Measurements from ENCODE around the gene CXADR. TPM values are rescaled to one million over a fixed set of nuclear protein-coding genes. Genes with fewer than 3 reads are reported as not detected.
"Not testable (repeated sequence)": the region's sequence is repeated elsewhere in the genome, so short reads cannot be mapped to it uniquely, and the experiment has no call there.

CXADR gene
- total and polyA plus RNA-seq, 4 donors, result 6.3 to 40.2 (median 18.8) TPM

DNA sequence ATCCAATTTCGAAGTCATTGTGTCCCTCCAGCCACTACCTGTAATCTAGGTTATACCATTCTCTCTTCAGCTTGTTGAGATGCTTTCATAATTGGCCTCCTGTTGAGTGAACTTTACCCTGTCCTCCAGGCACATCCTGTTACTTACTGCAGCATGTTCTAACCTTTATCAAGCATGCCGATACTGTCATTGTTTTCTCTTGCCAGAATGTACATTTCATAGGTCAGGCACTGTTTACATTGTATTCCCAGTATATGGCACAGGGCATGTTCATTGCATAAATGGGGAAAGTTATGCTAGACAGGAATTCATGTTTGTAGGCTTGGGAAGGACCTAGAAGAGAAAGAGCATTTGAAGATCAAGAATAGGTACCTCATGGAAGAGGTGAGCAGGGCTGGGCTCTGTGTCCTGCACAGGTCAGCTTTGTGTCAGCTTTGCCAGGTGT, 10.2 kb downstream of the CXADR start:
- 75 to 83% methylated on average over 2 of the region's 2 CpGs for WGBS, 2 donors
- no peaks in the 10 kb centered on the region for H3K27me3 ChIP-seq (ENCODE audit: control insufficient read depth in 3 of 3, insufficient read depth in 3 of 3, low read length in 2 of 3)
- peaks cover 0 to 2% (median 0%) of the 10 kb centered on the region in 4 donors for H3K9me3 ChIP-seq (ENCODE audit: control insufficient read depth in 4 of 4, insufficient read depth in 3 of 4, low read length in 3 of 4)
- no peak overlapping the region for H3K4me3 ChIP-seq
- H3K9ac ChIP-seq (ENCODE audit: insufficient read depth in 1 of 2, low read length in 2 of 2), result no peak overlapping the region
- DNase-seq (no peak), ATAC-seq (ENCODE audit: insufficient read depth, low FRiP score) (no peak)
- TF ChIP-seq, protein P1, sequence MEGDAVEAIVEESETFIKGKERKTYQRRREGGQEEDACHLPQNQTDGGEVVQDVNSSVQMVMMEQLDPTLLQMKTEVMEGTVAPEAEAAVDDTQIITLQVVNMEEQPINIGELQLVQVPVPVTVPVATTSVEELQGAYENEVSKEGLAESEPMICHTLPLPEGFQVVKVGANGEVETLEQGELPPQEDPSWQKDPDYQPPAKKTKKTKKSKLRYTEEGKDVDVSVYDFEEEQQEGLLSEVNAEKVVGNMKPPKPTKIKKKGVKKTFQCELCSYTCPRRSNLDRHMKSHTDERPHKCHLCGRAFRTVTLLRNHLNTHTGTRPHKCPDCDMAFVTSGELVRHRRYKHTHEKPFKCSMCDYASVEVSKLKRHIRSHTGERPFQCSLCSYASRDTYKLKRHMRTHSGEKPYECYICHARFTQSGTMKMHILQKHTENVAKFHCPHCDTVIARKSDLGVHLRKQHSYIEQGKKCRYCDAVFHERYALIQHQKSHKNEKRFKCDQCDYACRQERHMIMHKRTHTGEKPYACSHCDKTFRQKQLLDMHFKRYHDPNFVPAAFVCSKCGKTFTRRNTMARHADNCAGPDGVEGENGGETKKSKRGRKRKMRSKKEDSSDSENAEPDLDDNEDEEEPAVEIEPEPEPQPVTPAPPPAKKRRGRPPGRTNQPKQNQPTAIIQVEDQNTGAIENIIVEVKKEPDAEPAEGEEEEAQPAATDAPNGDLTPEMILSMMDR (IDR thresholded peaks at IDR 0.05; ENCODE audit: control extremely low read depth, extremely low read depth), result no peak
- H3K36me3 ChIP-seq (ENCODE audit: control insufficient read depth in 4 of 4, insufficient read depth in 4 of 4, low read length in 4 of 4), result no peaks in the 10 kb centered on the region
- peaks cover 0 to 22% (median 5%) of the 10 kb centered on the region in 5 donors for H3K4me1 ChIP-seq (ENCODE audit: control insufficient read depth in 5 of 5, insufficient read depth in 5 of 5, low read length in 5 of 5)
- H3K27ac ChIP-seq (ENCODE audit: low read depth in 1 of 2, low read length in 1 of 2), result no peak overlapping the region

DNA sequence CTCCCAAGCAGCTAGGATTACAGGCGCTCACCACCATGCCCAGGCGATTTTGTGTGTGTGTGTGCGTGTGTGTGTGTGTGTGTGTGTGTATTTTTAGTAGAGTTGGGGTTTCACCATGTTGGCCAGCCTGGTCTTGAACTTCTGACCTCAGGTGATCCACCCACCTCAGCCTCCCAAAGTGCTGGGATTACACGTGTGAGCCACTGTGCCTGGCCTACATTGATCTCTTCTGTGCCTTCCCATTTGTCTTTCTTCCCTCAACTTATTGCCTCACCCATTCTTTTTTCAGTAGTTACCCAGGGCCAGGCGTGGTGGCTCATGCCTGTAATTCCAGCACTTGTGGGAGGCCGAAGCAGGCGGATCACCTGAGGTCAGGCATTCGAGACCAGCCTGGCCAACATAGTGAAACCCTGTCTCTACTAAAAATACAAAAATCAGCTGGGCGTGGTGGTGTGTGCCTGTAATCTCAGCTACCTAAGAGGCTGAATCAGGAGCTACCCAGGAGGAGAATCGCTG, 11.2 kb downstream of the CXADR start:
- 93 to 95% methylated on average over 10 of the region's 10 CpGs for WGBS, 2 donors
- not testable (repeated sequence) for DNase-seq; H3K9ac ChIP-seq (ENCODE audit: insufficient read depth in 1 of 2, low read length in 2 of 2); H3K27me3 ChIP-seq (ENCODE audit: control insufficient read depth in 3 of 3, insufficient read depth in 3 of 3, low read length in 2 of 3); H3K4me3 ChIP-seq; ATAC-seq (ENCODE audit: insufficient read depth, low FRiP score); H3K36me3 ChIP-seq (ENCODE audit: control insufficient read depth in 4 of 4, insufficient read depth in 4 of 4, low read length in 4 of 4); H3K9me3 ChIP-seq (ENCODE audit: control insufficient read depth in 4 of 4, insufficient read depth in 3 of 4, low read length in 3 of 4); H3K27ac ChIP-seq (ENCODE audit: low read depth in 1 of 2, low read length in 1 of 2)
- peaks cover 0 to 18% (median 7%) of the 10 kb centered on the region in 5 donors for H3K4me1 ChIP-seq (ENCODE audit: control insufficient read depth in 5 of 5, insufficient read depth in 5 of 5, low read length in 5 of 5)

DNA sequence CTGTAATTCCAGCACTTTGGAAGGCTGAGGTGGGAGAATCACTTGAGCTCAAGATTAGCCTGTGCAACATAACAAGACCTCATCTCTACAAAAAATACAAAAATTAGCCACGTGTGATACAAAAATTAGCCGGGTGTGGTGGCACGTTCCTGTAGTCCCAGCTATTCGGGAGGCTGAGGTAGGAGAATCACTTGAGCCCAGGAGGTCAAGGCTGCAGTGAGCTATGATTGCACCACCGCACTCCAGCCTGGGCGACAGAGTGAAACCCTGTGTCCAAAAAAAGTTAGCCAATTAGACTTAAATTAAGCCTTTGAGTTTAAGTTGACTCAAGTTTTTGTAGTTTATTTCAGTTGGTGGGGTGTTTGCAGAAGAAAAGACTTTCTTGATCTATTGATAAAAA, 11.8 kb downstream of the CXADR start:
- WGBS, 2 donors, result 91 to 93% methylated on average over 6 of the region's 6 CpGs
- ATAC-seq (ENCODE audit: insufficient read depth, low FRiP score) (no peak), DNase-seq (no peak)
- no peaks in the 10 kb centered on the region for H3K9me3 ChIP-seq (ENCODE audit: control insufficient read depth in 4 of 4, insufficient read depth in 3 of 4, low read length in 3 of 4)
- no peak overlapping the region for H3K4me3 ChIP-seq
- peaks cover 0 to 17% (median 7%) of the 10 kb centered on the region in 5 donors for H3K4me1 ChIP-seq (ENCODE audit: control insufficient read depth in 5 of 5, insufficient read depth in 5 of 5, low read length in 5 of 5)
- TF ChIP-seq, protein P1 (IDR thresholded peaks at IDR 0.05; ENCODE audit: control extremely low read depth, extremely low read depth), result no peak
- no peaks in the 10 kb centered on the region for H3K27me3 ChIP-seq (ENCODE audit: control insufficient read depth in 3 of 3, insufficient read depth in 3 of 3, low read length in 2 of 3)
- H3K27ac ChIP-seq (ENCODE audit: low read depth in 1 of 2, low read length in 1 of 2), result no peak overlapping the region
- no peaks in the 10 kb centered on the region for H3K36me3 ChIP-seq (ENCODE audit: control insufficient read depth in 4 of 4, insufficient read depth in 4 of 4, low read length in 4 of 4)
- no peak overlapping the region for H3K9ac ChIP-seq (ENCODE audit: insufficient read depth in 1 of 2, low read length in 2 of 2)

DNA sequence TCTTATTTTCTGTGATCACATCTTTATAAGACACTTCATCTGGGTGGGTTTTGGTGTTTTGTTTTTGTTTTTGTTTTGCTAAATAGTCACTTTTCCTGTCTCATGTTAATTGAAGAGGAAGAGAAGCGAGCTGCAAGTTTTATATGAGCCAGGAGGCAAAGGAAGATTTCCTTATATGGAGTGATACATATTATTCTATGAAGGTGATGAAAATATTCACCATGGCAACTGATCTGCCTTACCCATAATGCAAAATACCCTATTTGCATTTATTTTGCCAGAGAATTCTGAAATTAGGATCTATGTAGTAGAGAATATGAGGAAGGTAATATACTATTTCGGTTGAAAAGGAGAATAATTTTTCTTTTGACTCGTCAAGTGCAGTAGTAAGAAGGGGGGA, 13.9 kb downstream of the CXADR start:
- ATAC-seq (ENCODE audit: insufficient read depth, low FRiP score) (peak; percentile 41), DNase-seq (no peak)
- WGBS, 2 donors, result 64 to 74% methylated on average over 3 of the region's 3 CpGs
- H3K4me1 ChIP-seq (ENCODE audit: control insufficient read depth in 5 of 5, insufficient read depth in 5 of 5, low read length in 5 of 5), result peaks cover 0 to 7% (median 5%) of the 10 kb centered on the region in 5 donors
- TF ChIP-seq, protein P1 (IDR thresholded peaks at IDR 0.05; ENCODE audit: control extremely low read depth, extremely low read depth), result no peak
- no peaks in the 10 kb centered on the region for H3K9me3 ChIP-seq (ENCODE audit: control insufficient read depth in 4 of 4, insufficient read depth in 3 of 4, low read length in 3 of 4)
- no peak overlapping the region for H3K27ac ChIP-seq (ENCODE audit: low read depth in 1 of 2, low read length in 1 of 2)
- no peaks in the 10 kb centered on the region for H3K36me3 ChIP-seq (ENCODE audit: control insufficient read depth in 4 of 4, insufficient read depth in 4 of 4, low read length in 4 of 4)
- no peaks in the 10 kb centered on the region for H3K27me3 ChIP-seq (ENCODE audit: control insufficient read depth in 3 of 3, insufficient read depth in 3 of 3, low read length in 2 of 3)
- no peak overlapping the region for H3K9ac ChIP-seq (ENCODE audit: insufficient read depth in 1 of 2, low read length in 2 of 2)
- no peak overlapping the region for H3K4me3 ChIP-seq
